IMR-90 (cell line): ENCODE data around the gene PLXNB1. TPM values are rescaled to one million over a fixed set of nuclear protein-coding genes. Genes with fewer than 3 reads are reported as not detected.

Source experiments
- ATAC-seq: fragments of 200-7000 bp; cut with Tn5 transposase; 2 replicates; pipeline ENCODE4 v1.9.1; 2020; ENCODE audit warnings: low read depth, mild to moderate bottlenecking, moderate library complexity
- BruUV-seq: library from RNA; stranded (reverse); fragments of 400-500 nt; replicated peaks from 2 replicates; lab custom pipeline; 2021; lab: Mats Ljungman, UMichigan
- CTCF ChIA-PET: fragments of 300-600 bp; formaldehyde crosslinking; extraction: SDS; loops from one replicate; lab custom pipeline; 2021; ENCODE audit warnings: antibody characterized with exemption; lab: Yijun Ruan, JAX
- POLR2A ChIA-PET: fragments of 300-600 bp; sonication (Branson Sonifier 250); formaldehyde crosslinking; loops from one replicate; lab custom pipeline; 2022; ENCODE audit warnings: antibody characterized with exemption; ENCODE audit not compliant: unreplicated experiment; lab: Charles Lee
- DNase-seq: peaks from one replicate; pipeline ENCODE4 v3.0.0; 2013
- H2AFZ ChIP-seq: replicated peaks from 2 replicates; pipeline ENCODE3; 2013; ENCODE audit warnings: low read length, mild to moderate bottlenecking; ENCODE audit not compliant: poor library complexity
- H2AK5ac ChIP-seq: 2 replicates; pipeline ENCODE4 v1.6.1; 2013; ENCODE audit warnings: low read depth, low read length, inconsistent platforms
- H2AK9ac ChIP-seq: replicated peaks from 2 replicates; pipeline ENCODE3; 2013; ENCODE audit warnings: mild to moderate bottlenecking, low read depth, low read length, moderate library complexity; ENCODE audit not compliant: poor library complexity
- H2BK120ac ChIP-seq: 2 replicates; pipeline ENCODE4 v1.6.1; 2013; ENCODE audit warnings: low read depth, low read length, inconsistent platforms
- H2BK15ac ChIP-seq: 3 replicates; pipeline ENCODE4 v1.6.1; 2013; ENCODE audit warnings: low read depth, low read length, inconsistent platforms
- H2BK20ac ChIP-seq: 2 replicates; pipeline ENCODE4 v1.6.1; 2013; ENCODE audit warnings: low read depth, mild to moderate bottlenecking, inconsistent platforms, low read length, moderate library complexity
- H2BK5ac ChIP-seq: 2 replicates; pipeline ENCODE4 v1.6.1; 2013; ENCODE audit warnings: mild to moderate bottlenecking, low read depth, low read length, inconsistent platforms; ENCODE audit not compliant: poor library complexity, severe bottlenecking
- H3K14ac ChIP-seq: replicated peaks from 2 replicates; pipeline ENCODE4 v1.6.1; 2013; ENCODE audit warnings: low read depth, low read length, inconsistent platforms
- H3K18ac ChIP-seq: 2 replicates; pipeline ENCODE4 v1.6.1; 2013; ENCODE audit warnings: low read depth, low read length, control low read depth
- H3K23ac ChIP-seq: 2 replicates; pipeline ENCODE4 v1.6.1; 2013; ENCODE audit warnings: low read depth, low read length, inconsistent platforms
- H3K27ac ChIP-seq: 2 replicates; pipeline ENCODE4 v1.5.1; 2013; ENCODE audit warnings: mild to moderate bottlenecking, control low read depth, low read length; ENCODE audit not compliant: insufficient read depth
- H3K27me3 ChIP-seq: 2 replicates; pipeline ENCODE4 v1.6.1; 2013; ENCODE audit warnings: low read length; ENCODE audit not compliant: control insufficient read depth, insufficient read depth
- H3K36me3 ChIP-seq: 2 replicates; pipeline ENCODE4 v1.6.1; 2013; ENCODE audit warnings: low read length, mixed read lengths; ENCODE audit not compliant: control insufficient read depth, insufficient read depth
- H3K4ac ChIP-seq: 2 replicates; pipeline ENCODE4 v1.6.1; 2013; ENCODE audit warnings: low read depth, low read length, inconsistent platforms
- H3K4me1 ChIP-seq: 2 replicates; pipeline ENCODE4 v1.6.1; 2013; ENCODE audit warnings: low read length, mixed read lengths; ENCODE audit not compliant: control insufficient read depth, insufficient read depth
- H3K4me2 ChIP-seq: 2 replicates; pipeline ENCODE4 v1.6.1; 2013; ENCODE audit warnings: low read depth, mild to moderate bottlenecking, control low read depth, low read length, moderate library complexity
- H3K4me3 ChIP-seq: 2 replicates; pipeline ENCODE4 v1.5.1; 2013; ENCODE audit warnings: low read depth, mild to moderate bottlenecking, control low read depth, low read length, moderate library complexity; ENCODE audit not compliant: insufficient read depth
- H3K56ac ChIP-seq: 2 replicates; pipeline ENCODE4 v1.6.1; 2013; ENCODE audit warnings: low read length, inconsistent platforms; ENCODE audit not compliant: insufficient read depth; ENCODE audit errors: extremely low read depth
- H3K79me1 ChIP-seq, 2 experiments: 2 replicates each; pipeline ENCODE4 v1.6.1; 2013; ENCODE audit warnings: low read length in 2 of 2, inconsistent platforms in 1 of 2, low read depth in 1 of 2
- H3K9ac ChIP-seq: 2 replicates; pipeline ENCODE4 v1.6.1; 2013; ENCODE audit warnings: low read depth, low read length, control low read depth
- H3K9me1 ChIP-seq: 2 replicates; pipeline ENCODE4 v1.6.1; 2013; ENCODE audit warnings: low read length, inconsistent platforms; ENCODE audit not compliant: insufficient read depth
- H3K9me3 ChIP-seq: 2 replicates; pipeline ENCODE4 v1.6.1; 2013; ENCODE audit warnings: low read length; ENCODE audit not compliant: control insufficient read depth, insufficient read depth
- H4K20me1 ChIP-seq: 2 replicates; pipeline ENCODE4 v1.6.1; 2013; ENCODE audit warnings: low read length, inconsistent platforms; ENCODE audit not compliant: insufficient read depth
- H4K5ac ChIP-seq: 2 replicates; pipeline ENCODE4 v1.6.1; 2013; ENCODE audit warnings: mild to moderate bottlenecking, low read depth, low read length, control low read depth
- H4K8ac ChIP-seq, 2 experiments: 2 replicates each; pipeline ENCODE4 v1.6.1; 2013; ENCODE audit warnings: low read depth in 2 of 2, low read length in 2 of 2, control low read depth in 1 of 2, inconsistent platforms in 1 of 2
- H4K91ac ChIP-seq: 2 replicates; pipeline ENCODE4 v1.6.1; 2013; ENCODE audit warnings: low read depth, low read length, inconsistent platforms; ENCODE audit not compliant: insufficient read depth
- CHD1 ChIP-seq: IDR thresholded peaks from 2 replicates; pipeline ENCODE4 v1.6.1; 2012; ENCODE audit warnings: low read depth, low read length, improper control_type of control experiment
- CTCF ChIP-seq: conservative IDR thresholded peaks from 2 replicates; pipeline ENCODE4 v1.5.1; 2012; ENCODE audit warnings: mild to moderate bottlenecking, low read depth, low read length, improper control_type of control experiment
- FOS ChIP-seq: fragments of 150-350 bp; IDR thresholded peaks from 2 replicates; pipeline ENCODE4 v1.6.1; 2016; ENCODE audit warnings: low read depth, low read length
- MAFK ChIP-seq: IDR thresholded peaks from 2 replicates; pipeline ENCODE4 v1.6.1; 2012; ENCODE audit warnings: low read depth, low read length, improper control_type of control experiment
- RFX5 ChIP-seq: IDR thresholded peaks from 2 replicates; pipeline ENCODE4 v1.8.0; 2012; ENCODE audit warnings: low read depth, mild to moderate bottlenecking, low read length, moderate library complexity
- WGBS, 2 experiments: methylation state at CpG; one replicate each; pipeline versions ENCODE4 v1.1.5 to v1.1.7; 2013; ENCODE audit warnings: missing lambda C conversion rate in 2 of 2; ENCODE audit not compliant: insufficient read length in 1 of 2; ENCODE audit errors: extremely low coverage in 2 of 2; 5-methylcytosine and 5-hydroxymethylcytosine counted together
- dilution Hi-C: fragments of 300-500 bp; cut with HindIII; formaldehyde crosslinking; loops from one replicate; pipeline ENCODE4 v1.14.3; 2018; ENCODE audit warnings: low sequenced_read_pairs; ENCODE audit not compliant: unreplicated experiment
- in situ Hi-C: fragments of 300-500 bp; cut with MboI; formaldehyde crosslinking; loops from 3 replicates; pipeline ENCODE4 v1.14.3; 2019; ENCODE audit warnings: low sequenced_read_pairs, inconsistent platforms, mixed read lengths
- intact Hi-C: fragments of 100-400 bp; cut with micrococcal nuclease; formaldehyde crosslinking; loops from 2 replicates; pipeline ENCODE4 v1.10.0; 2022
- polyA plus RNA-seq, 3 experiments: library from polyadenylated mRNA; depleted of rRNA; stranded (reverse); fragments of >200 nt; gene quantifications; 2 replicates each; pipeline ENCODE4 v1.2.3, GENCODE V29; 2012; ENCODE audit warnings: low replicate concordance in 1 of 3
- total RNA-seq: library from RNA; depleted of rRNA; stranded (reverse); fragments of >200 nt; gene quantifications from 2 replicates; pipeline ENCODE4 v1.2.3, GENCODE V29; 2012

The PLXNB1 gene
- total and polyA plus RNA-seq, 2 of the 4 experiments (the other 2 are of a cell fraction), result 5.2 to 25.3 TPM

- Histone ChIP-seq H3K56ac (no peak overlapping the region), H2AK5ac (no peak overlapping the region), H4K20me1 (no peaks in the 10 kb centered on the region), H3K27ac (no peak overlapping the region), H3K18ac (no peak overlapping the region), H4K91ac (no peak overlapping the region), H2AK9ac (no peak overlapping the region), H2BK15ac (no peak overlapping the region), H2AFZ (no peak overlapping the region), H4K8ac (no peak overlapping the region), H3K9me3 (no peaks in the 10 kb centered on the region), H2BK20ac (no peak overlapping the region), H2BK5ac (no peak overlapping the region), H3K36me3 (no peaks in the 10 kb centered on the region), H3K14ac (no peak overlapping the region), H3K4me1 (no peaks in the 10 kb centered on the region), H3K9ac (no peak overlapping the region), H3K23ac (no peak overlapping the region), H3K79me1 (no peaks in the 10 kb centered on the region), H3K27me3 (peaks cover 29% of the 10 kb centered on the region), H4K5ac (no peak overlapping the region), H3K4ac (no peak overlapping the region), H2BK120ac (no peak overlapping the region), H3K4me3 (no peak overlapping the region), H3K9me1 (no peaks in the 10 kb centered on the region), H3K4me2 (no peak overlapping the region)
- BruUV-seq, result no TSS peak
- intact Hi-C loops (no loop called here), dilution Hi-C loops (no loop called here), in situ Hi-C loops (no loop called here)
- 47% methylated on average over 3 of the region's 7 CpGs; no CpG with 5 or more reads in 1 of the 2 experiments for WGBS, 2 experiments
- ChIA-PET POLR2A (no interaction called here), CTCF (no interaction called here)
- no peak for ATAC-seq
- no peak for DNase-seq
- TF ChIP-seq CHD1 (no peak), RFX5 (no peak), MAFK (no peak), CTCF (no peak), FOS (no peak)
These were observed 59.6 kb downstream of the PLXNB1 start for GRCh38 chr3:48370333-48370713.
